Stimulated activated CD8-positive, alpha-beta memory T cell treated with anti-CD3 and anti-CD28 coated beads, Interleukin-4, amount 100 ng/mL, for 4 hours (primary cell): Measurements from ENCODE around the gene FAM83F.
"Not testable (repeated sequence)": the region's sequence is repeated elsewhere in the genome, so short reads cannot be mapped to it uniquely, and the experiment has no call there.

Experiments used
- DNase-seq, 2 donors: peaks; one replicate each; pipeline ENCODE4 v3.0.0-alpha.2; 2020; ENCODE audit warnings: low read depth in 2 of 2, low spot score in 1 of 2

The FAM83F gene

DNA sequence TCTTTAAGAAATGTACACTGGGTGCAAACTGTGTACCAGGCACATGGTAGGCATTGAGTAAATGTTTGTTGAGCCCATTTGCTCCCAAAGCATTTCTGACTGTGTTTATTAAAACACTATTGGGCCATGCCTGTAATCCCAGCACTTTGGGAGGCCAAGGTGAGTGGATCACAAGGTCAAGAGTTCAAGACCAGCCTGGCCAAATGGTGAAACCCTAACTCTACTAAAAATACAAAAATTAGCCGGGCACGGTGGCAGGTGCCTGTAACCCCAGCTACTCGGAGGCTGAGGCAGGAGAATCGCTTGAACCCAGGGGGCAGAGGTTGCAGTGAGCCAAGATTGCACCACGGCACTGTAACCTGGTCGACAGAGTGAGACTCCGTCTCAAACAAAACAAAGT, 1.9 kb upstream of the FAM83F start:
- DNase-seq, result not testable (repeated sequence)

GRCh38 chr22:39994041-39994565, 651 bp upstream of the FAM83F start:
- DNase-seq, result peak; percentile 24 to 50

- no peak for DNase-seq
Measured at GRCh38 chr22:39995393-39996252, 869 bp downstream of the FAM83F start.

DNA sequence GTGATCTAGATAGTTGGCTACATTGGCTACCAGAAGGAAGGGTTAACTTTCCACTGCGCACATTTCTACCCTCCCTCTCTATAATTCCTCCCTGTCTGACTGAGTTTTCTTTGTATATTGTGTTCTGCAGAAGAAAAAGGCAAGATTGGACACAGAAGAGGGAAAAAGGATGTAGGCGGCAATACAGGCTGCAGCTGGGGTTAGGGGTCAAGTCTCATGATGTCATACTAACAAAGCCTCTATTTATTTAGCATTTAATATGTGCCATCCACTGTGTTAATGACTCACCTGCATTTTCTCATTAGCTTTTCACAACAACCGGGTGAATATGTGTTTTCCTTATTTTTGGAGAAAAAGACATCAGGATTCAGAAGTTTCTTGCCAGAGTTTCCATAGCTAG, 2.0 kb downstream of the FAM83F start:
- no peak for DNase-seq

- no peak for DNase-seq
Measured at GRCh38 chr22:39997421-39997820, 2.7 kb downstream of the FAM83F start.

- no peak for DNase-seq
Measured at GRCh38 chr22:39997939-39998726, 3.4 kb downstream of the FAM83F start.

DNA sequence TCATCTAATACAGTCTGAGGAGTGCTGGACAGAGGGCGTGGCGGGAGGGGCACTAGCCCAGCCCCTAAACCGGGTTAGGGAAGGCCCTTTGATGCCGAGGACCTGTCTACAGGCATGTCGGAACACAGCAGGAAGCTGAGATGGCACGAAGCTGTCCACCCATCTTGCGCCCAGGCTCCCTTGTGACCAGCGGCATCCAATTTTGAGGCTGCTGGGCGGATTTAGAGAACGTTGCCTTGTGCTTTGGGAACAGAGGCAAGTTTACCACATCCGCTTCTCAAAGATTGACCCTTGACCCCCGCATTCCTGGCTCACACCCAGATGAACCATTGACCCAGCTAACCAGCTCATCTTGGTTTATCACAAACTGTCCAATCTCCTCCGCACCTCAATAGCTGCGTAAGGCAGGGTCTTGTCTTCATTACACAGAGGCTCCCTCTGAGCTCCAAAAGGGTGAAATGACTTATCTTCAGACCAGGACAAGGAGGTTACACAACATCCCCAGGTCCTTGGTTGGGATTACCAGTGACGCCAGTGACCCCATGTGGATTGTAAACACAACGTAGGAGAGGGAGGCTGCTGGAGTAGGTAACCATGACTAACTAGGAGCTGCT, 4.5 kb downstream of the FAM83F start:
- DNase-seq, result no peak

DNA sequence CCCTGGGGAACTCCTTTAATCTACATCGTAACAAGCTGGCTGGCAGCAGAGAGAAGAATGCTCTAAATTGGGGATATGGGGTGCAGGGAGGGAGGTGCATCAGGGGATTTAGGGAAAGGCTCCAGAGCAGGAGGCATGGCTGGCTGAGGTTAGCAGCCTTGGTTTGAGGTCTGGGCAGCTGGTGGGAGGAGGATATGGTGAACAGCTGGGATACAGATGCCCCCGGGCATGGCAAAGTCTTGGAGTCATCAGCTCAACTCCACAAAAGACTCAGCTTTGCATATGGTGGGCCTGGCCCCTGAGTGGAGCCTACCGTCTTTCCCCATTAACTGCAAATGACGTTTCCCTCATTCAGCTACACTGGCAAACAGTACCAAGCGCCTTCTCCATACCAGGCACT, 5.4 kb downstream of the FAM83F start:
- DNase-seq, result no peak

DNA sequence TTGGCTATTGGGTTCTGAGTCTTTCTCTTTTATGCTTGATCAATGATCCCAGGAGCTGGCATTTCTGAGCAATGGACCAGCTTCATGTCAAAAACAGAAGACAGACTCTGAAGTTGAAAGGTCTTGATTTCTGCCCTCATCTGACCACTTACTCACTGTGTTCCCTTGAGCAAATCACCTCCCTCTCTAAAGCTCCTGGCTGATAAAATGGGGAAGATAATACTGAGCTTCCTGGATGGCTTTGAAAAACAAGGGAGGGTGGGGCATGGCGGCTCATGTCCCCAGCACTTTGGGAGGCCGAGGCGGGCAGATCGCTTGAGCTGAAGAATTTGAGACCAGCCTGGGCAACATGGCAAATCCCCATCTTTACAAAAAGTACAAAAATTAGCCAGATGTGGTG, 6.4 kb downstream of the FAM83F start:
- no peak for DNase-seq

GRCh38 chr22:40001800-40002577, 7.2 kb downstream of the FAM83F start:
- no peak for DNase-seq

GRCh38 chr22:40002935-40003715, 8.4 kb downstream of the FAM83F start:
- DNase-seq, result no peak

DNA sequence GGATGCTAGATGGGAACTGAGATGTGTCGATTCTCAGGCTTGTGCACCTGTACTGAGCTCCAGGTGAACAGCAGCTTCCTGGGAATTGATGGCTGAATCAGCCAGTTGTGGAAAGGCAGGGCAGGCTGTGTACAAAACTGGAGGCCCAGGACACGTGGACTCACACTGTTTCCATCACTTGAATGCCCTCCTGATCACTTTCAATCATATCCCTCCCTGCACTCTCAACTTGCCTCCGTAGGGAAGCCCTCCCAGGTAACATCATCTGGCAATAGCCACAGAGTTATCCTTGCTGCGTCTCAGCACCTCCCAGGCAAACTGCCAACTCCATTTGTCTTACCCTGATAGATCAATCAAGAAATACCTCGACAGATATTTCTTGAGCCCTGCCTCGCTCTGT, 10.1 kb downstream of the FAM83F start:
- DNase-seq, result no peak

- no peak for DNase-seq
Measured at GRCh38 chr22:40006641-40007040, 11.9 kb downstream of the FAM83F start.

GRCh38 chr22:40007853-40008710, 13.3 kb downstream of the FAM83F start:
- no peak for DNase-seq

GRCh38 chr22:40008726-40009291, 14.1 kb downstream of the FAM83F start:
- DNase-seq, result no peak

GRCh38 chr22:40009292-40009774, 14.6 kb downstream of the FAM83F start:
- no peak for DNase-seq

DNA sequence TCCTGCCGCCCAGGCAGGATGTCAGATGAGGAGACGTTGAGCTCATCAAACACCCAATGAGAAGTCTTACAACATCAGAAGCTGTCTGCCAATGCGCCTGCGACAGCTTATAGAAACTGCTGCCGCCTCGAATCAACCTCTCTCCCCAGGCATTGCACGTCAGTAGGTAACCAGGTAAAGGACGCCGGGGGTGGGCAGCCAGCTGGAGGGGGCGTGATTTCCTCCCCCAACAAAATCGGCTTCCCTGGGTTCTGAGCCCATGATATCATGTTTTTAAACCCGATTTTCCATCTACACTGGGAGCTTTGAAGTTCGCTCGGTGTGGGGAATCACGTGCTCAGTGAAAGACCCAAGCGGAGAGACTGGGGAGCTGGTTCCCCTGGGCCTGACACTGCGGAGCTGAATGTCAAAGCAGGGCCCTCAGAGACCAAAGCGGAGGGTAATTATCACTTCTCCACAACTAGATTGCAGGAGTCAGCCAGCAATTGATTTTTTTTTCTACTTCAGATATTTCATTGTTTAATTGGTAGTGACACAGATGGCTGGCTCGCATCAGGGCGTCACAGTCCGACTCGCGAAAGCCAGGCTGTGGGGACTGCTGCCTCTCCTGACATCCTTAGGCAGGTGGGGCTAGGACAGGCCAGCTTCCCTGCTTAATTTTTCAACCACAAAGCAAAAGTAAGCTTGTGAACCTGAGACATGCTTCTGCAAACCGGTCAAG, 15.4 kb downstream of the FAM83F start:
- no peak for DNase-seq

DNA sequence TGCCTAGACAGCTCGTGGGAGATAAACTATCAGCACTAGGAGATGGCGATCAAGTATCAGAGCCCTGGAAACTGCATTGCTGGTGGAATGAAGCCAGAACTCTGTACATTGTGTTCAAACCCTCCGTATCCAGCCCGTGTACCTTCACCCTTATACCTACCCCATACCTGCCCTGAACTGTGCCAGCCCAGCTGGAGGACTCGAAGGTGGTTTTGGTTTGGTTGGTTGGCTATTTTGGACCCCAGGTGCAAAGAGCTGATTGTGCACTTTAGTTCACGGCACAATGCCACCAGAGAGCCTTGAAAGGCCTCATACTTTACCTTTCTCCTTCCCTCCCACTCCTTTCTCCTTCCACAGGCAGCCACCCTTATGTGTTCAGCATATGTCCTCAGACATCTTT, 16.0 kb downstream of the FAM83F start:
- no peak for DNase-seq
